Thoracic aorta (tissue), 2 donors: Measurements from ENCODE around the gene SNX32. TPM values are rescaled to one million over a fixed set of nuclear protein-coding genes. Genes with fewer than 3 reads are reported as not detected.

ENCODE experiments used
- ATAC-seq: fragments of 150-250 bp; one replicate; pipeline ENCODE4 v1.8.0; 2017; ENCODE audit warnings: low read depth; ENCODE audit not compliant: insufficient number of reproducible peaks, low FRiP score
- DNase-seq: peaks from one replicate; pipeline ENCODE4 v3.0.0-alpha.2; 2020; ENCODE audit warnings: low spot score
- H3K27ac ChIP-seq, 2 donors: fragments of 200-600 bp; sonication (generic); 1 replicate in 1 of 2; 2 replicates in 1 of 2; pipeline ENCODE4 v1.5.1; 2016; ENCODE audit warnings: mild to moderate bottlenecking in 2 of 2, moderate library complexity in 2 of 2
- H3K27me3 ChIP-seq: fragments of 200-600 bp; sonication (generic); replicated peaks from 2 replicates; pipeline ENCODE4 v1.6.0; 2016; ENCODE audit warnings: mild to moderate bottlenecking; ENCODE audit not compliant: insufficient read depth
- H3K36me3 ChIP-seq: fragments of 200-600 bp; sonication (generic); one replicate; pipeline ENCODE4 v1.5.1; 2016
- H3K4me1 ChIP-seq, 2 donors: fragments of 200-600 bp; sonication (generic); 1 replicate in 1 of 2; 2 replicates in 1 of 2; pipeline versions ENCODE4 v1.5.1 to v1.6.0; 2016; ENCODE audit warnings: low read depth in 2 of 2, mild to moderate bottlenecking in 1 of 2; ENCODE audit not compliant: control insufficient read depth in 1 of 2
- H3K4me3 ChIP-seq: fragments of 200-600 bp; sonication (generic); 2 replicates; pipeline ENCODE4 v1.5.1; 2016; ENCODE audit warnings: mild to moderate bottlenecking
- H3K9me3 ChIP-seq: fragments of 200-600 bp; sonication (generic); 2 replicates; pipeline ENCODE4 v1.5.1; 2016
- CTCF ChIP-seq: fragments of 200-600 bp; sonication (generic); IDR thresholded peaks from one replicate; pipeline ENCODE4 v1.5.1; 2019; ENCODE audit warnings: antibody characterized with exemption
- total RNA-seq, 2 donors: library from RNA; depleted of rRNA; stranded (reverse); fragments of >200 nt; gene quantifications; one replicate each; pipeline versions ENCODE4 v1.1.0 to v1.2.3, GENCODE V29; 2016

SNX32 gene
- total RNA-seq, 2 donors from 2014 or later = 0.81 TPM; not detected in 1

GRCh38 chr11:65883786-65884715 lies 50.3 kb downstream of the SNX32 start:
- Histone ChIP-seq H3K27me3 (no peaks in the 10 kb centered on the region), H3K4me3 (no peak overlapping the region), H3K4me1 (peaks cover 11 to 23% of the 10 kb centered on the region in 2 donors), H3K27ac (no peak overlapping the region), H3K36me3 (peaks cover 16% of the 10 kb centered on the region), H3K9me3 (no peaks in the 10 kb centered on the region)
- TF ChIP-seq CTCF = no peak
- ATAC-seq (no peak), DNase-seq (no peak)

GRCh38 chr11:65884716-65885092 lies 50.9 kb downstream of the SNX32 start:
- no peak overlapping the region for H3K27ac ChIP-seq
- peak; percentile 97 for TF ChIP-seq CTCF
- DNase-seq = no peak
- no peaks in the 10 kb centered on the region for H3K9me3 ChIP-seq
- peaks cover 11 to 30% of the 10 kb centered on the region in 2 donors for H3K4me1 ChIP-seq
- H3K4me3 ChIP-seq = no peak overlapping the region
- ATAC-seq = no peak
- no peaks in the 10 kb centered on the region for H3K27me3 ChIP-seq
- peaks cover 16% of the 10 kb centered on the region for H3K36me3 ChIP-seq

GRCh38 chr11:65885231-65885630 lies 51.5 kb downstream of the SNX32 start:
- peaks cover 16% of the 10 kb centered on the region for H3K36me3 ChIP-seq
- ATAC-seq = no peak

GRCh38 chr11:65885808-65886536 lies 52.2 kb downstream of the SNX32 start:
- no peaks in the 10 kb centered on the region for H3K27me3 ChIP-seq
- H3K9me3 ChIP-seq = no peaks in the 10 kb centered on the region
- TF ChIP-seq CTCF = no peak
- no peak overlapping the region for H3K4me3 ChIP-seq
- peaks cover 16% of the 10 kb centered on the region for H3K36me3 ChIP-seq
- H3K4me1 ChIP-seq = peaks cover 11 to 34% of the 10 kb centered on the region in 2 donors
- no peak overlapping the region for H3K27ac ChIP-seq
- DNase-seq (no peak), ATAC-seq (no peak)

More at GRCh38 chr11:65885231-65885630, 51.5 kb downstream of the SNX32 start:
- Histone ChIP-seq H3K27ac (no peak overlapping the region), H3K9me3 (no peaks in the 10 kb centered on the region), H3K4me1 (peaks cover 11 to 34% of the 10 kb centered on the region in 2 donors), H3K27me3 (no peaks in the 10 kb centered on the region), H3K4me3 (no peak overlapping the region)
- no peak for TF ChIP-seq CTCF
- no peak for DNase-seq
